H1 (cell line): Measurements from ENCODE around the gene TEKT4. TPM values are rescaled to one million over a fixed set of nuclear protein-coding genes. Genes with fewer than 3 reads are reported as not detected.

Experiments used
- CTCF ChIA-PET: fragments of 300-600 bp; sonication (Branson Sonifier 250); formaldehyde crosslinking; loops from one replicate; lab custom pipeline; 2021; ENCODE audit not compliant: partially characterized antibody; lab: Charles Lee
- POLR2A ChIA-PET: fragments of 300-600 bp; sonication (Branson Sonifier 250); formaldehyde crosslinking; loops from one replicate; lab custom pipeline; 2021; ENCODE audit warnings: inconsistent platforms; ENCODE audit not compliant: partially characterized antibody; lab: Charles Lee
- DNase-seq, 2 experiments: peaks; one replicate each; pipeline versions ENCODE4 v3.0.0 to v3.0.0-alpha.2; 2010 to 2022; ENCODE audit warnings: low spot score in 2 of 2, low read depth in 1 of 2, mixed read lengths in 1 of 2
- FAIRE-seq: peaks from 2 replicates; lab custom pipeline; 2011; peaks lifted over from hg19 to GRCh38; lab: Jason Lieb, UNC
- H2AFZ ChIP-seq: 2 replicates; pipeline ENCODE4 v1.8.1; 2012; ENCODE audit warnings: low read length, inconsistent platforms
- H2AK5ac ChIP-seq: 2 replicates; pipeline ENCODE4 v1.6.1; 2013; ENCODE audit warnings: low read depth, low read length
- H2BK120ac ChIP-seq: replicated peaks from 2 replicates; pipeline ENCODE3; 2013; ENCODE audit warnings: low read depth, low read length, inconsistent platforms
- H2BK12ac ChIP-seq: 2 replicates; pipeline ENCODE4 v1.6.1; 2013; ENCODE audit warnings: low read depth, low read length
- H2BK15ac ChIP-seq: 2 replicates; pipeline ENCODE4 v1.6.1; 2013; ENCODE audit warnings: low read length
- H2BK20ac ChIP-seq: 2 replicates; pipeline ENCODE4 v1.6.1; 2013; ENCODE audit warnings: low read length
- H2BK5ac ChIP-seq: 2 replicates; pipeline ENCODE4 v1.6.1; 2013; ENCODE audit warnings: low read depth, low read length
- H3K14ac ChIP-seq: 2 replicates; pipeline ENCODE4 v1.6.1; 2013; ENCODE audit warnings: inconsistent platforms; ENCODE audit not compliant: insufficient read length
- H3K18ac ChIP-seq: 2 replicates; pipeline ENCODE4 v1.6.1; 2013; ENCODE audit warnings: low read length; ENCODE audit errors: extremely low read depth
- H3K23ac ChIP-seq: 2 replicates; pipeline ENCODE4 v1.6.1; 2013; ENCODE audit warnings: inconsistent platforms; ENCODE audit not compliant: insufficient read length
- H3K23me2 ChIP-seq: 2 replicates; pipeline ENCODE4 v1.6.1; 2013; ENCODE audit warnings: low read depth, low read length
- H3K27ac ChIP-seq: 2 replicates; pipeline ENCODE4 v1.6.1; 2011; ENCODE audit warnings: low read depth, low read length, inconsistent platforms
- H3K27me3 ChIP-seq, 4 experiments: replicated peaks in 1 of 4; 1 replicate in 1 of 4; 2 replicates in 3 of 4; pipeline versions ENCODE4 v1.6.1 to v1.8.1; 2011 to 2013; ENCODE audit warnings: low read length in 3 of 4, mild to moderate bottlenecking in 3 of 4, inconsistent platforms in 2 of 4, mixed read lengths in 2 of 4, moderate library complexity in 1 of 4; ENCODE audit not compliant: control insufficient read depth in 3 of 4, insufficient read depth in 3 of 4; ENCODE audit errors: extremely low read depth in 1 of 4
- H3K36me3 ChIP-seq, 4 experiments: 2 replicates each; pipeline versions ENCODE4 v1.6.1 to v1.8.1; 2011 to 2013; ENCODE audit warnings: mild to moderate bottlenecking in 4 of 4, low read length in 3 of 4, moderate library complexity in 2 of 4, control low read depth in 1 of 4, inconsistent platforms in 1 of 4; ENCODE audit not compliant: insufficient read depth in 4 of 4, control insufficient read depth in 2 of 4
- H3K4ac ChIP-seq: replicated peaks from 2 replicates; pipeline ENCODE3; 2013; ENCODE audit warnings: low read length, low read depth, mixed read lengths, inconsistent platforms; ENCODE audit not compliant: insufficient read length
- H3K4me1 ChIP-seq, 4 experiments: replicated peaks in 1 of 4; 1 replicate in 1 of 4; 2 replicates in 3 of 4; pipeline versions ENCODE4 v1.6.1 to v1.8.1; 2011 to 2013; ENCODE audit warnings: low read length in 3 of 4, inconsistent platforms in 2 of 4, mixed read lengths in 1 of 4; ENCODE audit not compliant: insufficient read depth in 4 of 4, control insufficient read depth in 3 of 4
- H3K4me2 ChIP-seq, 2 experiments: 2 replicates each; pipeline versions ENCODE4 v1.6.1 to v1.8.1; 2011 to 2013; ENCODE audit warnings: low read depth in 2 of 2, low read length in 2 of 2, control low read depth in 1 of 2, inconsistent platforms in 1 of 2, mild to moderate bottlenecking in 1 of 2; ENCODE audit not compliant: insufficient read depth in 1 of 2
- H3K4me3 ChIP-seq, 4 experiments: fragments of 200-600, 300-600 bp in 1 of 4; sonication (generic), shearing (Covaris generic), sonication (Bioruptor Twin) in 1 of 4; 2 replicates each; pipeline versions ENCODE4 v1.5.1 to v1.8.1; 2011 to 2016; ENCODE audit warnings: low read length in 4 of 4, low read depth in 3 of 4, control low read depth in 2 of 4, inconsistent platforms in 2 of 4, mild to moderate bottlenecking in 2 of 4, mixed read lengths in 1 of 4, moderate library complexity in 1 of 4; ENCODE audit not compliant: insufficient read depth in 2 of 4; ENCODE audit errors: extremely low read depth in 1 of 4
- H3K56ac ChIP-seq: replicated peaks from 2 replicates; pipeline ENCODE3; 2013; ENCODE audit warnings: low read depth, mild to moderate bottlenecking, mixed read lengths, low read length, inconsistent platforms; ENCODE audit not compliant: insufficient read length
- H3K79me1 ChIP-seq: 2 replicates; pipeline ENCODE4 v1.6.1; 2013; ENCODE audit warnings: low read depth, low read length, control low read depth
- H3K79me2 ChIP-seq, 2 experiments: 2 replicates each; pipeline versions ENCODE4 v1.6.1 to v1.8.1; 2012 to 2013; ENCODE audit warnings: low read length in 2 of 2, mild to moderate bottlenecking in 2 of 2, inconsistent platforms in 1 of 2; ENCODE audit not compliant: insufficient read depth in 2 of 2, control insufficient read depth in 1 of 2
- H3K9ac ChIP-seq, 4 experiments: replicated peaks in 1 of 4; 1 replicate in 1 of 4; 2 replicates in 3 of 4; pipeline versions ENCODE4 v1.6.1 to v1.8.1; 2011 to 2013; ENCODE audit warnings: low read depth in 3 of 4, low read length in 3 of 4, control low read depth in 2 of 4, mild to moderate bottlenecking in 2 of 4, moderate library complexity in 2 of 4, inconsistent platforms in 1 of 4; ENCODE audit errors: extremely low read depth in 1 of 4
- H3K9me3 ChIP-seq, 2 experiments: 2 replicates each; pipeline versions ENCODE4 v1.6.1 to v1.8.1; 2012 to 2013; ENCODE audit warnings: mild to moderate bottlenecking in 2 of 2, moderate library complexity in 2 of 2, control low read depth in 1 of 2, inconsistent platforms in 1 of 2, low read depth in 1 of 2, low read length in 1 of 2, mixed read lengths in 1 of 2; ENCODE audit not compliant: insufficient read depth in 2 of 2
- H4K20me1 ChIP-seq, 2 experiments: replicated peaks in 1 of 2; 2 replicates each; pipeline versions ENCODE3 to v1.8.1; 2011 to 2013; ENCODE audit warnings: inconsistent platforms in 2 of 2, low read length in 2 of 2, mild to moderate bottlenecking in 1 of 2; ENCODE audit not compliant: insufficient read depth in 2 of 2, control insufficient read depth in 1 of 2
- H4K5ac ChIP-seq: 2 replicates; pipeline ENCODE4 v1.6.1; 2013; ENCODE audit warnings: low read length, low read depth, mixed read lengths, inconsistent platforms; ENCODE audit not compliant: insufficient read length
- H4K8ac ChIP-seq: 2 replicates; pipeline ENCODE4 v1.8.0; 2013; ENCODE audit warnings: mild to moderate bottlenecking, moderate library complexity, low read length, inconsistent platforms; ENCODE audit not compliant: insufficient read depth; ENCODE audit errors: extremely low read depth
- H4K91ac ChIP-seq: replicated peaks from 2 replicates; pipeline ENCODE3; 2013; ENCODE audit warnings: low read length, mixed read lengths, inconsistent platforms; ENCODE audit not compliant: insufficient read length
- BACH1 ChIP-seq: IDR thresholded peaks from 2 replicates; pipeline ENCODE4 v1.6.1; 2012; ENCODE audit warnings: low read length, improper control_type of control experiment
- EZH2 ChIP-seq: fragments of 200-600 bp; sonication (generic); IDR thresholded peaks from 2 replicates; pipeline ENCODE4 v1.7.1; 2012; ENCODE audit warnings: low read depth, mild to moderate bottlenecking, moderate library complexity, low read length, inconsistent platforms; ENCODE audit not compliant: severe bottlenecking
- KDM4A ChIP-seq: IDR thresholded peaks from one replicate; pipeline ENCODE4 v1.7.1; 2012; ENCODE audit warnings: low read depth, mild to moderate bottlenecking, moderate library complexity, low read length, inconsistent platforms; ENCODE audit not compliant: severe bottlenecking
- KDM5A ChIP-seq: fragments of 200-600 bp; IDR thresholded peaks from 2 replicates; pipeline ENCODE4 v1.7.1; 2012; ENCODE audit warnings: mild to moderate bottlenecking, low read length, inconsistent platforms, mixed read lengths
- PHF8 ChIP-seq: fragments of 200-600 bp; sonication (generic); conservative IDR thresholded peaks from 2 replicates; pipeline ENCODE4 v1.7.1; 2012; ENCODE audit warnings: low read depth, mild to moderate bottlenecking, inconsistent platforms, low read length, moderate library complexity
- RAD21 ChIP-seq, 2 experiments: IDR thresholded peaks in 1 of 2; conservative IDR thresholded peaks in 1 of 2; 2 replicates each; pipeline ENCODE4 v1.6.1; 2011; ENCODE audit warnings: low read depth in 2 of 2, low read length in 2 of 2, improper control_type of control experiment in 1 of 2, inconsistent platforms in 1 of 2, mild to moderate bottlenecking in 1 of 2, moderate library complexity in 1 of 2
- RBBP5 ChIP-seq: IDR thresholded peaks from 2 replicates; pipeline ENCODE4 v1.7.1; 2012; ENCODE audit warnings: low read depth, mild to moderate bottlenecking, inconsistent platforms, low read length, moderate library complexity, borderline replicate concordance
- RNF2 ChIP-seq: fragments of 200-900, 300-1000 bp; sonication (generic); IDR thresholded peaks from 2 replicates; pipeline ENCODE4 v1.7.1; 2016; ENCODE audit warnings: borderline replicate concordance, low read depth, mild to moderate bottlenecking, antibody characterized with exemption, low read length; ENCODE audit not compliant: poor library complexity, severe bottlenecking; ENCODE audit errors: missing control alignments
- WGBS, 2 experiments: shearing (Covaris generic) in 1 of 2; methylation state at CpG; one replicate each; pipeline versions ENCODE4 v1.1.6 to v1.1.7; 2013 to 2015; ENCODE audit warnings: low lambda C conversion rate in 2 of 2, mixed read lengths in 2 of 2, inconsistent platforms in 1 of 2, low coverage in 1 of 2, missing lambda C conversion rate in 1 of 2; ENCODE audit not compliant: insufficient replicate concordance in 2 of 2, insufficient coverage in 1 of 2, insufficient read length in 1 of 2; ENCODE audit errors: extremely low coverage in 1 of 2, missing lambda C conversion rate in 1 of 2; 5-methylcytosine and 5-hydroxymethylcytosine counted together
- polyA plus RNA-seq, 7 experiments: library from polyadenylated mRNA; depleted of rRNA in 3 of 7; stranded (reverse) in 5 of 7; unstranded in 2 of 7; fragments of >200 nt in 5 of 7; fragments of 200-250 nt in 2 of 7; gene quantifications; 1 replicate in 5 of 7; 2 replicates in 1 of 7; 4 replicates in 1 of 7; pipeline versions ENCODE4 v1.2.1 to v1.2.3, GENCODE V29; 2011 to 2013; ENCODE audit warnings: missing spikeins in 2 of 7, mixed read lengths in 2 of 7
- total RNA-seq: library from RNA; stranded (reverse); fragmentation: NEBNext Ultra II Directional; extraction: Animal tissue kit (Norgen Biotek cat#: 25700); gene quantifications from 2 replicates; pipeline ENCODE4 v1.2.1, GENCODE V29; 2021

TEKT4 gene
- total and polyA plus RNA-seq, 2 of the 8 experiments (the other 6 are each of a cell fraction or from before 2014, with no cell fraction given): not detected

- no peak overlapping the region for H3K9ac ChIP-seq
- no peak overlapping the region for H3K14ac ChIP-seq
- FAIRE-seq (no peak), DNase-seq (no peak)
- H2BK20ac ChIP-seq: no peak overlapping the region
- H3K79me1 ChIP-seq: no peaks in the 10 kb centered on the region
- H3K56ac ChIP-seq: no peak overlapping the region
- H3K23ac ChIP-seq: no peak overlapping the region
- no peak overlapping the region for H2AFZ ChIP-seq
- H2AK5ac ChIP-seq: no peak overlapping the region
- no peak overlapping the region for H3K27ac ChIP-seq
- H4K5ac ChIP-seq: no peak overlapping the region
- no peak overlapping the region for H2BK15ac ChIP-seq
- no peak overlapping the region for H2BK120ac ChIP-seq
- no peak overlapping the region for H3K4ac ChIP-seq
- H2BK5ac ChIP-seq: no peak overlapping the region
- no peak overlapping the region for H3K4me2 ChIP-seq
- H3K79me2 ChIP-seq: no peaks in the 10 kb centered on the region
- WGBS, 2 experiments: 86% methylated on average over 7 of the region's 9 CpGs; no CpG with 5 or more reads in 1 of the 2 experiments
- TF ChIP-seq KDM5A (no peak), EZH2 (no peak), RAD21 (IDR thresholded peaks at IDR 0.05 in 1 of 2, conservative IDR thresholded peaks at IDR 0.05 in 1 of 2; ENCODE audit: low read depth in 2 of 2, low read length in 2 of 2) (no peak), RNF2 (no peak), PHF8 (no peak), KDM4A (no peak), BACH1 (no peak), RBBP5 (no peak)
- no peaks in the 10 kb centered on the region for H3K36me3 ChIP-seq
- ChIA-PET POLR2A (no interaction called here), CTCF (interaction anchor here (0.6 kb wide), 1 partner anchor 236 kb away, joined by 4 read pairs; no protein-coding TSS in a partner anchor)
- H4K8ac ChIP-seq: no peak overlapping the region
- H3K23me2 ChIP-seq: no peaks in the 10 kb centered on the region
- H4K20me1 ChIP-seq: no peaks in the 10 kb centered on the region
- peaks cover 48 to 84% of the 10 kb centered on the region in 2 experiments; a peak in 3 of 4 replicates for H3K9me3 ChIP-seq
- no peaks in the 10 kb centered on the region; a peak in 1 of 7 replicates for H3K4me1 ChIP-seq
- no peak overlapping the region for H4K91ac ChIP-seq
- no peaks in the 10 kb centered on the region for H3K27me3 ChIP-seq
- no peak overlapping the region for H3K18ac ChIP-seq
- no peak overlapping the region for H3K4me3 ChIP-seq
- H2BK12ac ChIP-seq: no peak overlapping the region
Measured at GRCh38 chr2:94879314-94879981, 8.2 kb downstream of the TEKT4 start.
